Esophagus muscularis mucosa (tissue), 4 donors: ENCODE data around the gene LAD1. TPM values are rescaled to one million over a fixed set of nuclear protein-coding genes. Genes with fewer than 3 reads are reported as not detected.

ENCODE experiments used
- DNase-seq: peaks from one replicate; pipeline ENCODE4 v3.0.0-alpha.2; 2017; ENCODE audit errors: extremely low spot score
- H3K27ac ChIP-seq, 4 donors: fragments of 200-600 bp; sonication (generic); replicated peaks in 1 of 4; 1 replicate in 3 of 4; 2 replicates in 1 of 4; pipeline ENCODE4 v1.5.1; 2016 to 2019; ENCODE audit warnings: mild to moderate bottlenecking in 1 of 4
- H3K27me3 ChIP-seq, 4 donors: fragments of 200-600 bp; sonication (generic); one replicate each; pipeline versions ENCODE4 v1.5.1 to v1.6.0; 2016 to 2019
- H3K36me3 ChIP-seq, 4 donors: fragments of 200-600 bp; sonication (generic); one replicate each; pipeline ENCODE4 v1.5.1; 2016 to 2019
- H3K4me1 ChIP-seq, 4 donors: fragments of 200-600 bp; sonication (generic); one replicate each; pipeline ENCODE4 v1.5.1; 2016 to 2019
- H3K4me3 ChIP-seq, 4 donors: fragments of 200-600 bp; sonication (generic); 1 replicate in 2 of 4; 2 replicates in 2 of 4; pipeline ENCODE4 v1.5.1; 2016 to 2019; ENCODE audit warnings: mild to moderate bottlenecking in 4 of 4, moderate library complexity in 1 of 4
- H3K9me3 ChIP-seq, 4 donors: fragments of 200-600 bp; sonication (generic); 1 replicate in 3 of 4; 2 replicates in 1 of 4; pipeline ENCODE4 v1.5.1; 2016 to 2019
- CTCF ChIP-seq, 3 experiments: fragments of 200-600 bp in 2 of 3; fragments of 450-650 bp in 1 of 3; sonication (generic) in 2 of 3; IDR thresholded peaks; one replicate each; pipeline ENCODE4 v1.5.1; 2017 to 2019; ENCODE audit warnings: antibody characterized with exemption in 3 of 3, mild to moderate bottlenecking in 2 of 3, moderate library complexity in 1 of 3
- EP300 ChIP-seq: sonication (generic); formaldehyde crosslinking; IDR thresholded peaks from one replicate; pipeline ENCODE4 v1.6.1; 2017; ENCODE audit warnings: antibody characterized with exemption
- POLR2A ChIP-seq: fragments of 450-650 bp; IDR thresholded peaks from one replicate; pipeline ENCODE4 v1.6.1; 2017; ENCODE audit warnings: antibody characterized with exemption, moderate library complexity, mild to moderate bottlenecking, low read depth
- POLR2AphosphoS5 ChIP-seq, 2 donors: sonication (generic); formaldehyde crosslinking; IDR thresholded peaks; one replicate each; pipeline ENCODE4 v1.6.1; 2017; ENCODE audit warnings: antibody characterized with exemption in 2 of 2
- WGBS: methylation state at CpG from one replicate; pipeline ENCODE4 v1.1.5; 2018; 5-methylcytosine and 5-hydroxymethylcytosine counted together
- intact Hi-C: fragments of 100-400 bp; cut with DNase I; formaldehyde crosslinking; loops from one replicate; pipeline ENCODE4 v1.15.1; 2023
- total RNA-seq, 4 donors: library from RNA; depleted of rRNA; stranded (reverse); fragments of >200 nt; gene quantifications; one replicate each; pipeline versions ENCODE4 v1.1.0 to v1.2.1, GENCODE V29; 2016

Gene LAD1
- total RNA-seq, 4 donors from 2014 or later, result 0.17 TPM; not detected in 3

GRCh38 chr1:201379733-201380242 lies 19.3 kb downstream of the LAD1 start:
- intact Hi-C loops, result no loop called here
- Histone ChIP-seq H3K4me3 (no peak overlapping the region), H3K27ac (no peak overlapping the region), H3K4me1 (peaks cover 0 to 21% (median 0%) of the 10 kb centered on the region in 4 donors), H3K27me3 (peaks cover 0 to 30% (median 0%) of the 10 kb centered on the region in 4 donors), H3K36me3 (peaks cover 0 to 20% (median 0%) of the 10 kb centered on the region in 4 donors), H3K9me3 (no peaks in the 10 kb centered on the region)
- WGBS, result 93% methylated on average over 9 of the region's 9 CpGs
- no peak for DNase-seq
- TF ChIP-seq POLR2AphosphoS5 (IDR thresholded peaks at IDR 0.05), result no peak
- TF ChIP-seq POLR2A, result no peak
- no peak for TF ChIP-seq CTCF (IDR thresholded peaks at IDR 0.05)
- TF ChIP-seq EP300, result no peak

GRCh38 chr1:201378804-201379203 lies 20.3 kb downstream of the LAD1 start:
- intact Hi-C loops, result no loop called here
- Histone ChIP-seq H3K36me3 (peaks cover 0 to 25% (median 0%) of the 10 kb centered on the region in 4 donors), H3K4me1 (peaks cover 0 to 18% (median 0%) of the 10 kb centered on the region in 4 donors), H3K9me3 (no peaks in the 10 kb centered on the region), H3K4me3 (no peak overlapping the region), H3K27ac (no peak overlapping the region), H3K27me3 (peaks cover 0 to 27% (median 0%) of the 10 kb centered on the region in 4 donors)
- 94% methylated on average over 5 of the region's 6 CpGs for WGBS
- no peak for TF ChIP-seq POLR2AphosphoS5 (IDR thresholded peaks at IDR 0.05)
- no peak for TF ChIP-seq POLR2A
- no peak for TF ChIP-seq CTCF (IDR thresholded peaks at IDR 0.05)
- TF ChIP-seq EP300, result no peak
- no peak for DNase-seq

- TF ChIP-seq POLR2AphosphoS5 (IDR thresholded peaks at IDR 0.05) (no peak), EP300 (no peak), POLR2A (no peak), CTCF (IDR thresholded peaks at IDR 0.05) (no peak)
- peaks cover 0 to 32% (median 0%) of the 10 kb centered on the region in 4 donors for H3K27me3 ChIP-seq
- peaks cover 0 to 18% (median 0%) of the 10 kb centered on the region in 4 donors for H3K4me1 ChIP-seq
- 63% methylated on average over 8 of the region's 9 CpGs for WGBS
- H3K9me3 ChIP-seq, result no peaks in the 10 kb centered on the region
- no peak within 1 kb of the TSS for H3K27ac ChIP-seq
- H3K4me3 ChIP-seq, result no peak within 1 kb of the TSS
- intact Hi-C loops, result no loop called here
- H3K36me3 ChIP-seq, result peaks cover 0 to 36% (median 0%) of the 10 kb centered on the region in 4 donors
- no peak for DNase-seq
Observed at GRCh38 chr1:201377611-201378092, 21.5 kb downstream of the LAD1 start, which contains the start of gene TNNT2. TSS of gene TNNT2 (minus strand) at chr1:201377680. CDS start at chr1:201373254, 4,426 bp downstream.

GRCh38 chr1:201376464-201377374 lies 22.4 kb downstream of the LAD1 start:
- peaks cover 0 to 18% (median 0%) of the 10 kb centered on the region in 4 donors for H3K4me1 ChIP-seq
- no peak overlapping the region for H3K27ac ChIP-seq
- H3K9me3 ChIP-seq, result no peaks in the 10 kb centered on the region
- peaks cover 0 to 42% (median 0%) of the 10 kb centered on the region in 4 donors for H3K27me3 ChIP-seq
- WGBS, result 46% methylated on average over 8 of the region's 11 CpGs
- TF ChIP-seq POLR2AphosphoS5 (IDR thresholded peaks at IDR 0.05), result no peak
- TF ChIP-seq CTCF (IDR thresholded peaks at IDR 0.05), result peak in 1 of 3 experiments; percentile 5
- no peak overlapping the region for H3K4me3 ChIP-seq
- intact Hi-C loops, result no loop called here
- no peak for DNase-seq
- peaks cover 0 to 46% (median 0%) of the 10 kb centered on the region in 4 donors for H3K36me3 ChIP-seq
